Activated CD4-positive, alpha-beta T cell treated with anti-CD3 and anti-CD28 coated beads, Interleukin-2, Interleukin-4, amounts not matched to agents 100 ng/mL and 50 ng/mL, durations not matched to agents 16 hours and 8 hours (primary cell): ENCODE measurements around the gene CHKB.
"Not testable (repeated sequence)": the region's sequence is repeated elsewhere in the genome, so short reads cannot be mapped to it uniquely, and the experiment has no call there.

Source experiments
- DNase-seq: peaks from one replicate; pipeline ENCODE4 v3.0.0-alpha.2; 2020; ENCODE audit warnings: low spot score

Gene CHKB, protein sequence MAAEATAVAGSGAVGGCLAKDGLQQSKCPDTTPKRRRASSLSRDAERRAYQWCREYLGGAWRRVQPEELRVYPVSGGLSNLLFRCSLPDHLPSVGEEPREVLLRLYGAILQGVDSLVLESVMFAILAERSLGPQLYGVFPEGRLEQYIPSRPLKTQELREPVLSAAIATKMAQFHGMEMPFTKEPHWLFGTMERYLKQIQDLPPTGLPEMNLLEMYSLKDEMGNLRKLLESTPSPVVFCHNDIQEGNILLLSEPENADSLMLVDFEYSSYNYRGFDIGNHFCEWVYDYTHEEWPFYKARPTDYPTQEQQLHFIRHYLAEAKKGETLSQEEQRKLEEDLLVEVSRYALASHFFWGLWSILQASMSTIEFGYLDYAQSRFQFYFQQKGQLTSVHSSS

GRCh38 chr22:50582493-50583293, at the start of gene CHKB:
TSS of gene CHKB (minus strand) at chr22:50582849. CDS start at chr22:50582781, 68 bp downstream.
- peak; percentile 99 for DNase-seq

- no peak for DNase-seq
Observed at GRCh38 chr22:50630376-50630775, 47.7 kb upstream of the CHKB start.

DNA sequence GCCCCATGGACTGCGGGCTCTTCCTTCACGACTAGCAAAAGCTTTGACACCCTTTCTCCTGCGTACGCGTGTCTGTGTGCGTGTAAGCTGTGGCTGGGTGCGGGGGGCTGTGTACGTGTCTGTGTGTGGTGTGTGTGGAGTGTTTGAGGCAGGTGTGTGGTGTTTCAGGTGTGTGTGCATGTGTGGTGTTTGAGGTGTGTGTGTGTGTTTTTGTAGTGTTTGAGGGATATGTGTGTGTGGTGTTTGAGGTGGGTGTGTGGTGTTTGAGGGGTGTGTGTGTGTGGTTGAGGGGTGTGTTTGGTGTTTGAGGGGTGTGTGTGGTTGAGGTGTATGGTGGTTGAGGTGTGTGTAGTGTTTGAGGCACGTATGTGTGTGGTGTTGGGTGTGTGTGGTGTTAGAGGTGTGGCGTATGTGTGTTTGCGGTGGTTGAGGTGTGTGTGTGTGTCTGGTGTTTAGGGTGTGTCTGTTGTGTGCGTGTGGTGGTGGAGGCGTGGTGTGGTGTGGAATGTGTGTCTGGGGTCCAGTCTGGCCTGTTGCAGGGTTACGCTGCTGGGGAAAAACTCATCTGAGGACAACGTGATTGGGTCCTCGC, 46.0 kb upstream of the CHKB start:
- DNase-seq, result no peak

- peak; percentile 82 for DNase-seq
Observed at GRCh38 chr22:50627642-50628542, 45.2 kb upstream of the CHKB start, which contains the start of gene ARSA. TSS of gene ARSA (minus strand) at chr22:50628152. CDS start at chr22:50627779, 373 bp downstream.

DNA sequence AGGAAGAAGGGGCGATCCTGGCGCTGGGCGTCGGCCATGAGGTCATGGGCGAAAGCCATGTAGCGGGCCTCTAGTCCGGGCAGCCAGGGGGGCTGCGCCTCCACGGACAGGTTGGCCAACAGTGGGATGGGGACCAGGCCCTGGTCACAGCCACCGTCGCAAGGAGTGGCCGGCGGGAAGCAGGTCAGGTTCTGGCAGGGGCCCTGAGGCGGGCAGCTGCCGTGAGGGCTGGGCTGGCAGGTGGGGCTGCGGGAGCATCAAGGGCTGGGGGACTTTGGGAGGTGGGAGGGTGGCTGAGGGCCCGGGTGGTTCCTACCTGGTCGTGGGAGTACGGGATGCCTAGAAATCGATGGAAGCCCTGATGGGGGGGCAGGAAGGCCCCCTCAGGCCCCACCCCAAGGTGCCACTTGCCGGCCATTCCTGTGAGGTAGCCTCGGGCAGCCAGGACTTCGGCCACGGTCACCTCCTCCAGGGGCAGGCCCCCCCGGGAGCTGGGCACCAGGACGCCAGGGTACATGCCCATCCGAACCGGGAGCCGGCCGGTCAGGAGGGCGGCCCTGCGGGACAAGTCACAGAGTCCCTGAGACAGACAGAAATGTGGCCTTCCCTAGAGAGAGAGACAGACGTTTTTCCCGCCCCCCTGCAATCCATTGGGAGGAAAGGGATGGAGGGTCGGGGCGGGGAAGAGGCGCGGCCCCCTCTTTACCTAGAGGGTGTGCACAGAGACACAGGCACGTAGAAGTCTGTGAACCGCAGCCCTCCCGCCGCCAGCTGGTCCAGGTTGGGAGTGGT, 44.4 kb upstream of the CHKB start:
- no peak for DNase-seq

- DNase-seq, result no peak
Observed at GRCh38 chr22:50626314-50626849, 43.7 kb upstream of the CHKB start.

DNA sequence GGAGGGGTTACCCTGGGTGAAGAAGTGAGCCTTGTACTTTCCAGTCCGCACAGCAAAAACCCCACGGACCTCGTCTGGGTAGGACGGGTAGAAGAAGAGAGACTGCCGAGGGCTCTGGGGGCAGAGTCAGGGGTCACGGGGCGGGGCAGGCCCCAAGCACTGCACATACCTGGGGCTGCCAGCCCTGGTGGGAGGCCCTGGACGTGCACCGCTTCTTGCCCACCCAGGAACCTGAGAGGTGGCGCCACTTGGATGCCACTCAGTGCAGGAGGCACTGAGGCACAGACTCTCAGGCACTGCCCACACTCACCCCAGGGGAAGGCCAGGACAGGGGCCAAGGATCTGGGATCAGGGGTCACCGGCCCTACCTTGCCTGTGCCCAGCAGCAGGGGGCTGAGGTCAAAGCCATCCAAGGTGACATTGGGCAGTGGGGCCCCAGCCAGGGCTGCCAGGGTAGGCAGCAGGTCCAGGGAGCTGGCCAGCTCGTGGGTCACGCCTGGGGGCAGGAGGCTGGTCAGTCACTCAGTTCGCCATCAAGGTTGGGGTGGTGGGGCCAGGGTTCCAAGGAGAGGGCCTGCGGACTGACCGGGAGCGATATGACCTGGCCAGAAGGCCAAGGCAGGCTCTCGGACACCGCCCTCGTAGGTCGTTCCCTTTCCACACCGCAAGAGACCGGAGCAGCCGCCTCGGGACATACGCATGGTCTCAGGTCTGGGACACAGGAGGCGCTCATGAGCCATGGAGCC, 43.1 kb upstream of the CHKB start:
- no peak for DNase-seq

- no peak for DNase-seq
Observed at GRCh38 chr22:50625131-50625567, 42.5 kb upstream of the CHKB start.

- no peak for DNase-seq
Observed at GRCh38 chr22:50624347-50625130, 41.9 kb upstream of the CHKB start.

- DNase-seq, result no peak
Observed at GRCh38 chr22:50622723-50623327, 40.2 kb upstream of the CHKB start.

DNA sequence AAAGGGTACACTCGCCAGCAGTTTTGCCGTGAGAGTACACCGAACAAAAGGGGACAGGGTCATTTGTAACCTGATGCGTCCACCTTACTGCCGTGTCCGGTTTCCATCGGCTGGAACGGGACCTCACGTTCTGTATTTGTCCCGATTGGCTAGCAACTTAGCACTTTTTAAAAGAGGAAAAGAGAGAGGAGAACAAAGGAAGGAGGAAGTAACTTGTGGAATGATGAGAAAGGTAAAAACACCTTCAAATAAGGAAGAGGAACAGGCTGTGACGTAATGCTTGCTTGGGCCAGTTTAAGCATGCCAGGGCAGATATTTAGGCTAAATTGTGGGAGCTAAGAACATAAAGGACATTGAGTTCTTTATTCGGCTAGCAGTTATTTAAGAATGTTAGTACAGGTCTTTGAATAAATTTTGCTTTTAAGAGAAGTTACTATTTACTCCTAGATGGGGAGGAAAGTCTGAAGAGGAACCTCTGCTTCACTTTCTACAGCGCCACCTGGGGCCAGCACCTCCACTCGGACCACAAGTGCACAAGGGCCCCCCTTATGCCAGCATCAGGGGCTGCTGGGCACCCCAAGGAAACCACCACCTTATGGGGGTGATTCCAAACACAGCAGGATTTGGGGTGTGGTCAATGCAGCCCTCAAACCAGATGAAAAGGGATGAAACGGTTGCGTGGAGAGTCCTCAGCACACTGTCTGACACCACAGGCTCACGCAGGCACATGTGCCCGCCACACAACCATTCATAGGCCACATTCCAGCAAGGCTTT, 39.5 kb upstream of the CHKB start:
- peak; percentile 19 for DNase-seq

DNA sequence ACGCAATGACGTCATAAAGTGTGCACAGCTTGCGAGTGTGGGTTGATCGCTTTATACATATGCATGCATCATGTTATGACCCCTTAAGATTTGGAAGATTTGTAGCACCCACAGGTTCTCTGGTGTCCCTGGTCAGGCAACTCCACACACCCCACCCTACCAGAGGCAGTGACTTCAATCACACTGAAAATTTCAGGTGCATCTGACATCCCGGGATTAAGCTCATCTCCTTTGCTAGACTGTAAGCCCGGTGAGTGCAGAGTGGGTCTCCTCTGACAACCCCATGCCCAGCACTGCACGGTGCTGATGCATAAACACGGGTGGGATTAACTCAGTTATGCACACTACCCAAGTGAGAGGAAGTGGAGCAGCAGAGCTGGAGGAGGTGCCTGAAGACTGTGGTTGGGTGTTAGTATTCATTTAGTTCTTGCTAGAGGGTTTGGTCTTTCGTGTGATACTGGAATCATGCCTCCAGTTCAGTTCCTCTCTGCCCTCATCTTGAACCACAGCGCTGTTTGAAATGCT, 38.8 kb upstream of the CHKB start:
- DNase-seq, result peak; percentile 86

- peak; percentile 83 for DNase-seq
Observed at GRCh38 chr22:50620593-50621355, 38.1 kb upstream of the CHKB start.

- DNase-seq, result not testable (repeated sequence)
Observed at GRCh38 chr22:50614296-50614695, 31.6 kb upstream of the CHKB start.

- no peak for DNase-seq
Observed at GRCh38 chr22:50613291-50613981, 30.8 kb upstream of the CHKB start.
